WERI-Rb-1 (cell line): ENCODE results near the gene ESRRA.

Experiments
- DNase-seq: peaks from one replicate; pipeline ENCODE4 v3.0.0-alpha.2; 2020
- H3K27ac ChIP-seq: fragments of 250-450 bp; sonication (Bioruptor Pico); 2 replicates; pipeline ENCODE4 v1.5.1; 2020; ENCODE audit warnings: mild to moderate bottlenecking, moderate library complexity
- H3K27me3 ChIP-seq: fragments of 250-450 bp; sonication (Bioruptor Pico); 2 replicates; pipeline ENCODE4 v1.5.1; 2021; ENCODE audit warnings: mild to moderate bottlenecking, low read depth, moderate library complexity; ENCODE audit not compliant: insufficient read depth, severe bottlenecking
- H3K36me3 ChIP-seq: fragments of 250-450 bp; sonication (Bioruptor Pico); 2 replicates; pipeline ENCODE4 v1.5.1; 2020; ENCODE audit warnings: mild to moderate bottlenecking, moderate library complexity
- H3K4me3 ChIP-seq: 2 replicates; pipeline ENCODE4 v1.5.1; 2011; ENCODE audit warnings: low read depth, mild to moderate bottlenecking, control low read depth, low read length
- H3K9me3 ChIP-seq: fragments of 250-450 bp; sonication (Bioruptor Pico); 2 replicates; pipeline ENCODE4 v1.5.1; 2021; ENCODE audit warnings: mild to moderate bottlenecking, moderate library complexity; ENCODE audit not compliant: severe bottlenecking
- CTCF ChIP-seq: IDR thresholded peaks from 2 replicates; pipeline ENCODE4 v1.5.1; 2011; ENCODE audit warnings: low read depth, mild to moderate bottlenecking, control low read depth, inconsistent platforms, low read length

The ESRRA gene

GRCh38 chr11:64339286-64339685, 34.0 kb downstream of the ESRRA start:
- no peaks in the 10 kb centered on the region for H3K9me3 ChIP-seq
- no peak overlapping the region for H3K4me3 ChIP-seq
- peak; percentile 5 for DNase-seq
- H3K27me3 ChIP-seq: no peaks in the 10 kb centered on the region
- TF ChIP-seq CTCF: no peak
- H3K36me3 ChIP-seq: no peaks in the 10 kb centered on the region
- H3K27ac ChIP-seq: no peak overlapping the region

GRCh38 chr11:64339754-64340408, 34.6 kb downstream of the ESRRA start, which contains the start of gene CCDC88B:
Gene CCDC88B, plus strand, starts transcription at chr11:64340204. Its CDS starts 63 bp downstream, at chr11:64340267.
- H3K27ac ChIP-seq: peak within 1 kb of the TSS; percentile 99
- no peaks in the 10 kb centered on the region for H3K36me3 ChIP-seq
- TF ChIP-seq CTCF: no peak
- H3K9me3 ChIP-seq: no peaks in the 10 kb centered on the region
- peak; percentile 10 for DNase-seq
- no peaks in the 10 kb centered on the region for H3K27me3 ChIP-seq
- no peak within 1 kb of the TSS for H3K4me3 ChIP-seq

- no peak overlapping the region for H3K4me3 ChIP-seq
- no peaks in the 10 kb centered on the region for H3K27me3 ChIP-seq
- TF ChIP-seq CTCF: peak; percentile 35; the same call in 1 of the 2 replicates
- no peaks in the 10 kb centered on the region for H3K9me3 ChIP-seq
- no peaks in the 10 kb centered on the region for H3K36me3 ChIP-seq
- H3K27ac ChIP-seq: peak overlapping the region; percentile 99
- DNase-seq: peak; percentile 31
These were observed 35.5 kb downstream of the ESRRA start for GRCh38 chr11:64340671-64341335.

- peak overlapping the region; percentile 99 for H3K27ac ChIP-seq
These were observed 36.1 kb downstream of the ESRRA start for GRCh38 chr11:64341429-64341828.

More at GRCh38 chr11:64341429-64341828, 36.1 kb downstream of the ESRRA start:
- DNase-seq: no peak
- Histone ChIP-seq H3K4me3 (no peak overlapping the region; the same call in 1 of the 2 replicates), H3K36me3 (no peaks in the 10 kb centered on the region), H3K9me3 (no peaks in the 10 kb centered on the region), H3K27me3 (no peaks in the 10 kb centered on the region)
- no peak for TF ChIP-seq CTCF
